Fibroblast of upper back skin (primary cell): ENCODE measurements around the gene PPFIA3.
"Not testable (repeated sequence)": the region's sequence is repeated elsewhere in the genome, so short reads cannot be mapped to it uniquely, and the experiment has no call there.

Experiments
- DNase-seq: peaks from one replicate; pipeline ENCODE4 v3.0.0-alpha.2; 2013

Gene PPFIA3

DNA sequence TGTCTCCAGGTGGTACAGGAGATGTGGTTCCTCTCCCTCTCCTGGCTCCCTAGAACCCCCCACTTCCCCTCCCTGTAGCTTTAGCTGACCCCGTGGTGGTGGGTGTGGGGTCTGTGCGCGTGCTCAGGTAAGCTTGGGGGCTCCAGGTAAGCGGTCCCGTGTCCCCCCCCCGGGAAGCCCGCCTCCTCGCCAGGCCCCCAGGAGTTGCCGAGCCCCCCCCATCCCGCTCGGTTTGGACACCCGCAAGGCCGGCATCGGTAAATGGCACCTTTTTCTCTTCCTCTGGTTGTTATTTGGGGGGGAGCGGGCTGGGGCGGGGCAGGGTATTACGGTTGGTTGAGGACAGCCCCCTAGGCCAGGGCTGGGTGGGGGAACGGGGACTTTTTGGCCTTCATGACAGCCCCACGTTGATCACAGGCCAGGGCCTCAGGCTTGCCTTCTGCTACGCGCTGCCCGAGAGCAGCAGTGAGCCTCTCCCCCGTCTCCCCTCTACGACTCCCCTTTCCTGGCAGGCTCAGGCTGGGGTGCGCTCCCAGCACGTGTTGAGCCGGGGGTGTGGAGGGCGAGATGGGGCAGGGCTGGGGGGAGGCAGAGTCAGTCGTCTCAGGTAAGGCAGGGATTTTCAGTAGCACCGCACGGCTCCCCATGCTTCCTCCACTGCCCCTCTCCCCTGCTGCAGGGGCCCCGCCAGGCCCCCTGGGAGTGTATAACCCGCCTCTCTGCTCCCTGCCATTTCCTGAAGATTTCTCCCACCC lies 15.8 kb upstream of the PPFIA3 start:
- DNase-seq, result no peak

DNA sequence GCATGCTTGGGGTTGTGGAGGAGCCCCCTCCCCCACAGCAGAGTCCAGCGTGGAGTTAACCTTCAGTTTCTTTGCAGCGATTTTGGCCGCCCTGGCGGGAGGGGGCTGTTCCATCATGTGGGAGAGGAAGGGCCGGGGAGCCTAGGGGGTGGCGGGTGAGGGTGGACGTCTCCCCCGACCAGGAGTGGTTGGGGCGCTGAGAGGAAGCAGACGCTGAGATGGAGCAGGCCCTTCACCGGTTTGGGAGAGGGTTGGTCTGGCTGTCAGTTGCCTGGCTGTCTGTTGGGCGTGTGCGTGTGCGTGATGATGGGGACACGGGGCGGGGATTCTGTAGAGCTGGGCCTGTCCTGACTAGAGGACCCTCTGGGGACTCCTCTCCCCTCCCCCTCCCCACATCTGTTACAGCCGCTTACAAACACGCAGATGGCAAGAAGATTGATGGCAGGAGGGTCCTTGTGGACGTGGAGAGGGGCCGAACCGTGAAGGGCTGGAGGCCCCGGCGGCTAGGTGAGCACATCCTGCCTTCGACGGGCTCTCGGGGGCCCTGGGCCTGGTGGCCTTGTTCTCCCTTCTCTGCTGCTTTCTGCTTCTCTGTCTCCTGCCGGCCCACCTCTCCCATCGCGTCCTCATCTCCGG lies 15.0 kb upstream of the PPFIA3 start:
- DNase-seq, result no peak

DNA sequence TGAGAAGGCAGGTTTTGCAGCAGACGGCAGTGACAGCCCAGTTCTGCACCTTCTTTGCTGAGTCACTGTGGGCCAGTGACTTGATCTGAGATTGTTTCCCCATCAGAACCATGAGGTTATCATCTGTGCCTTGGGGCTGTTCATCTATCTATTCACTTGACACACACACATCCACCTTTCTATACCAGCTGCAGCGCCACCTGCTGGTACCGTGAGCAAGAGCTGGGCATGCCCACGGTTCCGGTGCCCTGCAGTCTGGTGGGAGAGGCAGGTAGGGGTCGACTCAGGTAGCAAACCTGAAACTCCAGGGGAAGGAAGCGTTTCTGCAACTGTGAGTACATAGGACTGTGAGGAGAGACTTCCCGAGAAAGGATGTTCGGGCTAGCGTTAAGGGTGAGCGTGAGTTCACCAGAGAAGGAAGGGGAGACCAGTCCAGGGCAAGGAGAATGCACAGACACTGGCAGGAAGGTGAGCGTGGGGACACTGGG lies 12.7 kb upstream of the PPFIA3 start:
- DNase-seq, result peak; percentile 33

DNA sequence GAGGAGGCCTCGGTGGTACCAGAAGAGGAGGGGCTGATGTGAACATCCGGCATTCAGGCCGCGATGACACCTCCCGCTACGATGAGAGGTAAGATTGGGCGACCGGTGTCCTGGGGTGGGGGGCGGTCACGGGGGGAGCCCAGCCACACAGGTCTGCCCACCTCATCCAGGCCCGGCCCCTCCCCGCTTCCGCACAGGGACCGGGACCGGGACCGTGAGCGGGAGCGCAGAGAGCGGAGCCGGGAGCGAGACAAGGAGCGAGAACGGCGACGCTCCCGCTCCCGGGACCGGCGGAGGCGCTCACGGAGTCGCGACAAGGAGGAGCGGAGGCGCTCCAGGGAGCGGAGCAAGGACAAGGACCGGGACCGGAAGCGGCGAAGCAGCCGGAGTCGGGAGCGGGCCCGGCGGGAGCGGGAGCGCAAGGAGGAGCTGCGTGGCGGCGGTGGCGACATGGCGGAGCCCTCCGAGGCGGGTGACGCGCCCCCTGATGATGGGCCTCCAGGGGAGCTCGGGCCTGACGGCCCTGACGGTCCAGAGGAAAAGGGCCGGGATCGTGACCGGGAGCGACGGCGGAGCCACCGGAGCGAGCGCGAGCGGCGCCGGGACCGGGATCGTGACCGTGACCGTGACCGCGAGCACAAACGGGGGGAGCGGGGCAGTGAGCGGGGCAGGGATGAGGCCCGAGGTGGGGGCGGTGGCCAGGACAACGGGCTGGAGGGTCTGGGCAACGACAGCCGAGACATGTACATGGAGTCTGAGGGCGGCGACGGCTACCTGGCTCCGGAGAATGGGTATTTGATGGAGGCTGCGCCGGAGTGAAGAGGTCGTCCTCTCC lies 11.5 kb upstream of the PPFIA3 start:
- no peak for DNase-seq

DNA sequence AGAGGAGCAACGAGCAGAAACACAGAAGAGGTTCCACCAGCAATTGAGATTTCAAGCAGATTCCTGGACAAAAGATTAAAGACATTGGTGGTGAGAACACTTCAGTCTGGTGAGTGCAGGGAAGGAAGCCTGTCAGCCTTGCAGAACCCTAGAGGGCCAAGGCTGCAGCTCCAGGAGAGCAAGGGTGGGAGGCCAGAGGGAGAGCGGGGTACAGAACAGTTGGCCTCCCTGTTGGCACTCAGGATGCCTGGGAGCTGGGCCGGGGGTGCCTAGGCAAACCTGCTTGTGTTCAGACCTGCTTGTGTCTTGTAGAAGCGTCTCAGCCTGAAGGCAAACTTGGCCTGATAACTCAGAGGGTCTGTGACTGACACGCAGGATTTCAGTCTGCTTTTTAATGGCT lies 10.3 kb upstream of the PPFIA3 start:
- DNase-seq, result no peak

DNA sequence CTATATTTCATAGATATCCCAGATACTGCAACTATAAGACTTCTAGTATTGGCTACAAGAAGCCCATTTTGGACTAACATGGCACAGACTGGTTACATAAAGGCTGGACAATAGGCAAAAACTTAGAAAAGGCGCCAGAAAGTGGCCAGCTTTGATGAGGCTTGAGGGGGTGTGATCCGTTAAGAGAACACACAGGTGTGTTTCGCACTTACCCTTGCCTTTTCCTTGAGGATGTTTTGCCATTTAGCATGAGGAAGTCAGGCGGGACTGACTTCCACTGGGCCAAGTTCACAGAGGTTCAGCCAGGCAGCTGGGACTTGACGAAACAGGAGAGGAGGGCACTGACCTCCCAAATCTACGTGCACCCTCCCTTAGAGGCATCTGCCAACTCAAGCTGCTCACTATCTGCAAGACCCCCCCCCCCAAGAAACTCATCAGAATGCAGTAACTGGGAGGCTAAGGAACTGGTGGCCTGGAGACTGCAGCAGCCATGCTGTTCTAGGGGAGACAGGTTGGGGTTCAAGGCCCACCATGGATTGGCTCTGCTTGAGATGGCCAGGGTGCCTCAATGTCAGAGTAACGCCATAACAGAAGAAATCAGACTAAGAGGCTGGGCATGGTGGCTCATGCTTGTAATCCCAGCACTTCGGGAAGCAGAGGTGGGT lies 9.6 kb upstream of the PPFIA3 start:
- no peak for DNase-seq

DNA sequence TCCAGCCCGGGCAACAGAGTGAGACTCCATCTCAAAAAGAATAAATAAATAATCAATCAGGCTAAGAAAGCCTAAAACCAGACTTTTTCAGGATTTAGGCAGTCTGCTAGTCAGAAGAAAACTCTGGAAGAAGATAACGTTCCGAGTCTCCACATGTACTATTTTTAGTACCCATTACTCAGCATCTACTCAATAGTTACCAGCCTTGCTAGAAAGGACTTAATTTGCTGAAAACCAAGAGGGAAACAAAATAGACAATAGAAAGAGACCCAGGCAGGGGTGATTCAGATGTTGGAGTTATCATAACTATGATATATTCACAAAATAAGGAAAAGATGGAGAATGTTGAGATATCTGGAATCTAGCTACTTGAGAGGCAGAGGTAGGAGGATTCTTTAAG lies 8.8 kb upstream of the PPFIA3 start:
- peak; percentile 33 for DNase-seq

DNA sequence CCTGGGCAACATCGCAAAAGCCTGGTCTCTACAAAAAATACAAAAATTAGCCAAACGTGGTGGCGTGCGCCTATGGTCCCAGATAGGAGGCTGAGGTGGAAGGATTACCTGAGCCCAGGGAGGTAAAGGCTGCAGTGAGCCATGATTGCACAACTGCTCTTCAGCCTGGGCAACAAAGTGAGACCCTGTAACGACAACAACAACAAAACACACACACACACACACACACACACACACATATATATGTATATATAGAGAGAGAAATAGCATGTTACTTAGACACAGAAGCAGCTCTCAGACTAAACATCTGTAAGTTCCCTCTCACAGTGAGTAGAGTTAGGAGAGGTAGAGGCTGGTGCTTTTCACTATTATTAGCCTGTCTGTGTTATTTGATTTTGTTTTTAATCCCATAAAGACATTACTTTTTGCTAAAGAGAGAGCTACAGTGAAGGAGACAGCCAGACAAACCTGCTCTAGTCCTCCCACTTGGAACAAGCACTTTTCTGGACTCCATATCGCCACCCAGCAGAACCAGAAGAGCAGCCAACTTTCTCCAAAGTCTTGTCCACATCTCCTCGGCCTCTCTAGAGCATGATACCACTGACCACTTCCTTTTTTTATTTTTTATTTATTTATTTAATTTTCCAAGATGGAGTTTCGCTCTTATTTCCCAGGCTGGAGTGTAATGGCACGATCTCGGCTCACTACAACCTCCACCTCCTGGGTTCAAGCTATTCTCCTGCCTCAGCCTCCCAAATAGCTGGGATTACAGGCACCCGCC lies 7.9 kb upstream of the PPFIA3 start:
- DNase-seq, result no peak

DNA sequence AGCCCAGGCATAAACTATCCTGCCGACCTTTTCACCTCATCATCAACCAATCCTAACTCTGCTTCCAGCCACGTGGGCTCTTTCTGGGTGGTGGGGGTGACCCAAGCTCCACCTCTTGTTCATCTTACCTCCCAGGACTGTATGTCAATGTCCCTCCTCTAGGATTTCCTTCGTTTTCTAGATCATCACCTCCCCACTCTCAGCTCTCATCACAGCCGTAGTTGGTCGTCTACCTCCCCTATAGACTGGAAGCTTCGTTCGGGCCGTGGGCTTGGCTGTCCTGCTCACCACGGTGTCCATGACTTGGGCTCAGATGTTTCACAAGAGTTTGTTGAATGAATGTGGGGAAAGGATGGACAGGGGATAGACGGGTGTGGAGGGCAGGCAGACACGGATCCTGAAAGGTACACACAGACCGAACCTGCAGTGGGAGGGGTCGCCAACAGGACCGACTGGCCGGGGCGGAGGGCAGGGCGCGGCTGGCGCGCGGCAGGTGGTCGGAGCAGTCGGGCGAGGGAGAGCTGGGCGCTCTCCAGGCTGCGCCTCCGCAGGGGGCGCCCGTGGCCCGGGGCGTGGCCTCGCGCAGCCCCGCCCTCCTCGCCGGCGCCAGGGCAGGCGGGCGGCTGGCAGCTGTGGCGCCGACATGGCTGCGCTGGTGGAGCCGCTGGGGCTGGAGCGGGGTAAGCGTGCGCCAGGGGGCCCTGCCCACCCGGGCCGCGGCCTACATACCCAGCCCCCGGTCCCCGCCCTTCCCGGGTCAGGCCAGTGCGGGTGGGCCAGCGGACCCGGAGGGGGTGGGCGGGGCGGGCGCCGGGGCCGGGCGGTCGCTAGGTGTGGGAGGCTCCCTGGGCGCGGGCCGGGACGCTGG lies 5.3 kb upstream of the PPFIA3 start, which contains the start of gene LIN7B:
TSS of gene LIN7B (plus strand) at position 609 of the 868 bp plus-strand sequence. CDS start at position 644, 35 bp downstream.
- DNase-seq, result peak; percentile 48

DNA sequence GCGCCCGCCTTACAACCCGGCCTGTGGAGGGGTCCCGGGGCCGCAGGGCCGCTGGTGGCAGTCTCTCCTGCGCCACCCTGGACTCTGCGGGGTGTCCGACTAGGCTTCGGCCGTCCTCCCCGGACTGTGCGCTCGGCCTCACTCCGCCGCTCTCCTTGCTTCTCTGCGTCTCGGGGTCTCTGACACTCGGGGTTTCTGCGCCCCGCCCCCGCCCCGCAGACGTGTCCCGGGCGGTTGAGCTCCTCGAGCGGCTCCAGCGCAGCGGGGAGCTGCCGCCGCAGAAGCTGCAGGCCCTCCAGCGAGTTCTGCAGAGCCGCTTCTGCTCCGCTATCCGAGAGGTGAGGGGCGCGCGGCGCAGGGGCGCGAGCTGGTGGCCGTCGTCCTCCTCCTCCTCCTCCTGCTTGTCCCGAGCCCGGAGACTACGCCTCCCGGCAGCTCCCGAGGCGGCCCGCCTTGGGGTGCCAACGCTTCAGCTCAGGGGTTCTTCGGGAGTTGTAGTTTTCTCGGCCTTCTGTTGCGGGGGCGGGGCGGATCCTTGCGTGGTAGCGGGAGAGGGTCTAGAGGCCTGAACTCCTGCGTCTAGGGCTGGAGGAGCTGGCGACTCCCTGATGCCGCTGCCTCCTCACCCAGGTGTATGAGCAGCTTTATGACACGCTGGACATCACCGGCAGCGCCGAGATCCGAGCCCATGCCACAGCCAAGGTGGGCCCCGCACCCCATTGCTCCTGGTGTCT lies 4.5 kb upstream of the PPFIA3 start:
- peak; percentile 47 for DNase-seq

DNA sequence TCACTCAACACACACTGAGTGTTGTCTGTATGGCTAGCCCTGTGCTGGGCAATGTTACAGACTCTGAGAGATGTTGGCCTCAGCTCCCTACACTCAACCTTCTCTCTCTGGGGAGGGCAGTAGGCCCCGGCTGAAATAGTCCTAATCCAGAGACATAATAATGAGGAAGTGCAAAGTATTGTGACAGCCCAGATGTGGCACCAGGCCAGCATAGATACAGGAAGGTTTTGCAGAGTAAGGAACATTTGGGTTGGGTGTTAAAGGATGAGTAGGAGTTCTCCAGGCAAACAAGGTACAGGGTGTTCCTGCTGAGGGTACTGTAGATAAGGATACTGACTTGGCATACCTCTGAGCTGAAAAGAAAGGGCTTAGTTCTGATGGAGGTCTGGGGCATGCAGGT lies 2.8 kb upstream of the PPFIA3 start:
- no peak for DNase-seq

DNA sequence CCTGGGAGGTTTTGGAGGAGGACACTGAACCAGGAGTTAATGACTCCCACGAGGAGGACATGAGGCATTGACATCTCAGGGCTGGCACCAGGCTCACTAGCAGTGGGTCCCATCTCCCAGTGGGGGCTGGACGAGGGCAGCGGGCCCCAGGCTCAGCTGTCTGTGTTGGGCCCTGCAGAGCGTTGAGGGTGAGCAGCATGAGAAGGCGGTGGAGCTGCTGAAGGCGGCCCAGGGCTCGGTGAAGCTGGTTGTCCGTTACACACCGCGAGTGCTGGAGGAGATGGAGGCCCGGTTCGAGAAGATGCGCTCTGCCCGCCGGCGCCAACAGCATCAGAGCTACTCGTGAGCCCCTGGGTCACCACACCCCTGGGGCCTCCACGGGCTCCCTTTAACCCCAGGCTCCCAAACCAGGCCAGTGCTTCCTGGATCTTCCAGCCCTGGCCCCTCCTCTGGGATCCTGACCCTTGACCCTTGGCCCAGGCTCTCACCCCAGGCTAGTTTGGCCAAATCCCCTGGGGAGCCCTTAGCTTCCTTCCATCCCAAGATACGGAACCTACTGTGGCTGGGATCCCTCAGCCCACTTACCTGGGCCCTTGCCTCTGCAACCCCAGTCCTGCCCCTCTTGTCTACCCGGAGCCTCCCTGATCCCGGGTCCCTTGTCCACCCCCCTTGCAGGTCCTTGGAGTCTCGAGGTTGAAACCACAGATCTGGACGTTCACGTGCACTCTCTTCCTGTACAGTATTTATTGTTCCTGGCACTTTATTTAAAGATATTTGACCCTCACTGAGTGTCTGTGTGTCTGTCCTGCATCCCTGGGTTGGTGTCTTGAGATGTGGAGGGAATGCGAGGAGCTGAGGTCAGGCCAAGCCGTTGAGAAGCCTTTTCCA lies 1.4 kb upstream of the PPFIA3 start:
- no peak for DNase-seq

DNA sequence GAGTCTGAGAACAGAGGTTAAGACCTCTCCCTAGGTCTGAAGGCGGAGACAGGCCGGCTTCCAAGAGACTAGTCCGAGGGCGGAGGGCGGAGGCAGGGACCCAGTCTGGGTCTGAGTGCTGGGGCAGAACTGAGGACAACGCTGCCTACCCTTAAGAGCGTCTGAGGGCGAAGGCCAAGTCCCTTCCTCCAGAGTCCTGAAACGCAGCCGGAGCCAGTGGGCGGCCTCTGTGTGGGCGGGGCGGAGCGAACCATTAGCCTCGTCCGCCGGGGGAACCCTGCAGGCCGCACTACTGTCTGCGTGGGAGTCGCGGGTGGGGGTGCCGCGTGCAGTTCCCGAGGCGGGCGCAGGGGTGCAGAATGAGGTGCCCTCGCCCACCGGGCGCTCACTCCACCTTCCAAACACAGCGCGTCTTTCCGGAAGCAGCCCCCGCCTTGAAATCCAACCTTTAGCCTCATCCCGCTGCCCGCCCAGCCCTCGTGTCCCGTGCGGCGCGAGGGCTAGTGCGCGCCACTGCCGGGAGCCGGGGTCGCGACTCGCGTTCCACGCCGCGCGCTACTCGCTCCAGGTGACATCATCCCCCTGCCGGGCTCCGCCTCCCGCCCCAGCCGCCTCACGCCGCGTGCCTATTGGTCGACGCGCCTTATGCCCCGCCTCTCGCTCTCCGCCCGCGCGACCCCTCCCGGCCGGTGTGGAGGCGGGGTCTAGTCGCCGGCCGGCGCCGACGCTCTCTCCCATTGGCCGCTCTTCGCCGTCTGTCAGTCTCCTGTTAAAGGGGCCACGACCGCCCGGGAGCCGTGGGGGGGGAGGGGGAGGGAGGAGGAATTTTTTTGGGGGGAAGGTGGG lies 556 bp upstream of the PPFIA3 start, which contains the start of gene C19orf73:
TSS of gene C19orf73 (minus strand) at position 579 of the 846 bp plus-strand sequence. CDS start at position 458, 121 bp downstream.
- DNase-seq, result peak; percentile 92

DNA sequence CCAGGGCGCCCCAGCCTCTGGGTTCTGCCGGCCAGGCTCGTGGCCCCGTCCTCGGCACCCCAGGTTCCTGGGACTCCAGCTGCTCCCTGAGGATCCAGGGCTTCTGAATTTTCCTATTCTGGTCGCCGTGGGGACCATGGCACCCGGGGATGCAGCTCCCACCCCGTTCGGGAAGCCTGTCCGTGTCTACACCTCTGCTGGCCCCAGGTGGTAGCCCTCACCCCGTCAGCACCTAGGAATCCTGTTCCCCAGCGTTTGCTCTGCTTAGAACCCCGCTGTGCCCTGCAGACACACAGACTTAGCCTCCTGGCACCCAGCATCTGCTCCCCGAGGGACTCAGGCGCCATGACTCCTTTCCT lies 960 bp downstream of the PPFIA3 start:
- DNase-seq, result no peak

DNA sequence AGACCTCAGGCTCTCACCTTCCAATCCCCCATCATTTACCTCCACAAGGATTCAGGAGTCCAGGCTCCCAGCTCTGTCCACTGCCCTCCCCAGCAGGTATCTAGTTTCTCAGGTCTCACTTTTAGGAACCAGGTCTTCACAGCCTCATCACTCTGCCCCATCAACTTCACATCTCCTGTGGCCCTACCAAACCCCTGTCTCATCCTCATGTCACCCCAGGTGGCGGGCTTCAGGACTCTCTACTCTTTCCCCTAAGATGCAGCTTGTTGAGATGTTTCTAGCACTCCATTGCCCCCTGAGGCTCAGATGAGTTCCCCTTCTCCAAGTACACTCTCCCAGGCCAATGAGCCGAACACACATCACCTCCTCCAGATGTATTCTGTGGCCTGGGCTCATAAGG lies 1.5 kb downstream of the PPFIA3 start:
- no peak for DNase-seq

DNA sequence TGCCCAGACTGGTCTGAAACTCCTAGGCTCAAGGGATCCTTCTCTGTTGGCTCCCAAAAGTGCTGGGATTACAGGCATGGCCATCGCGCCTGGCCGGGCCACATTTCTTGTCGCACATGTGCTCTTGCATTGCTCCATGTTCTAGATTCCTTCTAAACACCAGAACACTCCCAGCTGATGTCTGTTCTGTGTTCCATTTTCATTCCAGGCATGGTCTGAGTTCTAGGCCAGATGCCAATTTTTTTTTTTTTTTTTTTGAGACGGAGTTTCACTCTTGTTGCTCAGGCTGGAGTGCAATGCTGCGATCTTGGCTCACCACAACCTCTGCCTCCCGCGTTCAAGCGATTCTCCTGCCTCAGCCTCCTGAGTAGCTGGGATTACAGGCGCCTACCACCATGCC lies 2.5 kb downstream of the PPFIA3 start:
- DNase-seq, result not testable (repeated sequence)

DNA sequence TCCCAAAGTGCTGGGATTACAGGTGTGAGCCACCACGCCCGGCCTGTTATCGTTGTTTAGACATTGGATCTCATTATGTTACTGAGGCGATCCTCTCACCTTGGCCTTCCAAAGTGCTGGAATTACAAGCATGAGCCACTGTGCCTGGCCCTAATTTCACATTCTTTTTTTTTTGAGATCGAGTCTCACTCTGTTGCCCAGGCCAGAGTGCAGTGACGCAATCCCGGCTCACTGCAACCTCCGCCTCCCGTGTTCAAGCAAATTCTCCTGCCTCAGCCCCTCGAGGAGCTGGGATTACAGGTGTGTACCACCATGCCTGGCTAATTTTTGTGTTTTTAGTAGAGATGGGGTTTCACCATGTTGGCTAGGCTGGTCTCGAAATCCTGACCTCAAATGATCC lies 3.9 kb downstream of the PPFIA3 start:
- not testable (repeated sequence) for DNase-seq

DNA sequence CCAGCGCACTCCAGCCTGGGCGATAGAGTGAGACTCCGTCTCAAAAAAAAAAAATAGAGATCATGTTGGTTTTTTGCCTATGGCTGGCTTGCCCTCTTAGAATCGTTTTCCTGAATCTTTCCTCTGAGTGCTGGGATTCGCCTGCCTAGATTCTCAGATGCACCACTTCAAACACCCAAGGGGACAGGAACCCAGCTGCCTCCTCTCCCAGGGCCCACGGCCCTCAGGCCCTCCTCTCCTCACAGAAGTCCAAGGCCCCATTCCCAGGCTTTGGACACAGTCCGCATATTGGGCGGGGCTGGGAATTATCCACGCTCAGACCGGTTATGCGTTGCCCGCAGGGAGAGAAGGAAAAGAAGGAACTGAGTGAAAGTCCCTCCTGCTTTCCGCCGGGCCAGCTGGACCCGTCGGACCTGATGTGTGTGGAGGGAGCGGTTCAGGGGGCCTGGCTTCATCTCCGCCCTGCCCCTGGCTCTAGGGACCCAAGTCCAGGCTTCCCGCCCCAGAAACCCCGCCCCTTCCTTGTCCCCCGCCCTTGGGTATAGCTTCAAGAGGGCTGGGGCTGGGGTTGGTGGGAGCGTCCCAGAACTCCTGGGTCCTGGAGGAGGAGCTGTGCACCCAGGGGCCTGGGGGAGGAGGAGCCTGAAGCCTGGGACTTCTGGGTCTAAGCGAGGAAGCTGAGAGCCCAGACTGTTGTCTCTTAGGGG lies 5.8 kb downstream of the PPFIA3 start:
- no peak for DNase-seq
